A549 treated with ZK216348 at 1 μM for 4 hours (cell line): ENCODE data around the gene NAV2. TPM values are rescaled to one million over a fixed set of nuclear protein-coding genes. Genes with fewer than 3 reads are reported as not detected.

Source experiments
- total RNA-seq: library from RNA; stranded (reverse); fragments of 200-300 nt; extraction: Qiagen RNA extraction; gene quantifications from 5 replicates; pipeline ENCODE4 v1.2.3, GENCODE V29; 2022; ENCODE audit warnings: low read depth

The NAV2 gene, protein sequence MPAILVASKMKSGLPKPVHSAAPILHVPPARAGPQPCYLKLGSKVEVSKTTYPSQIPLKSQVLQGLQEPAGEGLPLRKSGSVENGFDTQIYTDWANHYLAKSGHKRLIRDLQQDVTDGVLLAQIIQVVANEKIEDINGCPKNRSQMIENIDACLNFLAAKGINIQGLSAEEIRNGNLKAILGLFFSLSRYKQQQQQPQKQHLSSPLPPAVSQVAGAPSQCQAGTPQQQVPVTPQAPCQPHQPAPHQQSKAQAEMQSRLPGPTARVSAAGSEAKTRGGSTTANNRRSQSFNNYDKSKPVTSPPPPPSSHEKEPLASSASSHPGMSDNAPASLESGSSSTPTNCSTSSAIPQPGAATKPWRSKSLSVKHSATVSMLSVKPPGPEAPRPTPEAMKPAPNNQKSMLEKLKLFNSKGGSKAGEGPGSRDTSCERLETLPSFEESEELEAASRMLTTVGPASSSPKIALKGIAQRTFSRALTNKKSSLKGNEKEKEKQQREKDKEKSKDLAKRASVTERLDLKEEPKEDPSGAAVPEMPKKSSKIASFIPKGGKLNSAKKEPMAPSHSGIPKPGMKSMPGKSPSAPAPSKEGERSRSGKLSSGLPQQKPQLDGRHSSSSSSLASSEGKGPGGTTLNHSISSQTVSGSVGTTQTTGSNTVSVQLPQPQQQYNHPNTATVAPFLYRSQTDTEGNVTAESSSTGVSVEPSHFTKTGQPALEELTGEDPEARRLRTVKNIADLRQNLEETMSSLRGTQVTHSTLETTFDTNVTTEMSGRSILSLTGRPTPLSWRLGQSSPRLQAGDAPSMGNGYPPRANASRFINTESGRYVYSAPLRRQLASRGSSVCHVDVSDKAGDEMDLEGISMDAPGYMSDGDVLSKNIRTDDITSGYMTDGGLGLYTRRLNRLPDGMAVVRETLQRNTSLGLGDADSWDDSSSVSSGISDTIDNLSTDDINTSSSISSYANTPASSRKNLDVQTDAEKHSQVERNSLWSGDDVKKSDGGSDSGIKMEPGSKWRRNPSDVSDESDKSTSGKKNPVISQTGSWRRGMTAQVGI (N-terminal part only)
- total RNA-seq = 15.3 to 29.9 TPM (median 22.4 TPM) in 5 replicates

DNA sequence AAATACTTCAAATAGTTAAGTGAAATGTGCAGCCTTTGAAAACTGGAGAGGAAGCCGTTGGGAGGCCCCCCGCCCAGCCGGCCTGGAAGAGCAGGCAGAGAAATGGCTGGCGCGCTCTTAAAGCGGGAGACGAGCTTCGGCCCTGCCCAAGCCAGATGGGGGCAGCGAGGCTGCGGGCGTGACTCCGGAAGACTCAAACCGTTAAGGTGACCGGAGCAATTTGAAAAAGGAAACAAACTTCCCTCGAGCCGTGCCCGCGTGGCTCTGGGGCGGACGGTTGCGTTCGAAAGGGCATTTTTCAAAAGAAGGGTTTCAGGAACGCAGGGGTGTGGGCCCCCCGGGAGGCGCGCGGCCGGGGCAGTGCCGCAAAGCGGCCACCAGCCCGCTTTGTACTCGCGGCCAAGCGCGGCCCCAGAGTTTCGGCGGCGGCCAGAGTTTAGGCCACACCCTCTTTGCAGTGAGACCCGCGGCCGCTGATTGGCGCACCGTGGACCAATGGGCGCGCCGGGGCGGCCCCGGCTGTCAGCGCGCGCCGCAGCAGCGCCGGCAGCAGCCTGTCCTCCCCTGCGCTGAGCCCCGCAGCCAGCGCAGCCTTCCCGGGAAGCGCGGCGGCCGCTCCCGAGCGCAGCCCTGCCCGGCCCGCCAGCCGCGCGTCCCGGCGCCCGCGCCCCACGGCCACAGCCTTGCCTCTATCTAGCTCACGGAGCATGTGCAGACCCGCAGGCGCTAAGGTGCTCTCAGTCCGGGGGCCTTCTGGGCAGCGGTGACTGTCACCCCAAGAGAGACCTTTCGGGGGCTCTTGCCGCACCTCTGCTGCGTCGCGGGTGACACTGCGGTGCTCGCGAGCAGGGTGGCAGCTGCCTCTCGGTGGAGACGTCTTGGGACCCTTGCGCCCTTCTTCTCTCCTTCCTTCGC is at the start of gene NAV2:
Gene NAV2 (plus strand): TSS at position 557 of the 915 bp plus-strand sequence. CDS start 859 bp downstream, outside the sequence.

DNA sequence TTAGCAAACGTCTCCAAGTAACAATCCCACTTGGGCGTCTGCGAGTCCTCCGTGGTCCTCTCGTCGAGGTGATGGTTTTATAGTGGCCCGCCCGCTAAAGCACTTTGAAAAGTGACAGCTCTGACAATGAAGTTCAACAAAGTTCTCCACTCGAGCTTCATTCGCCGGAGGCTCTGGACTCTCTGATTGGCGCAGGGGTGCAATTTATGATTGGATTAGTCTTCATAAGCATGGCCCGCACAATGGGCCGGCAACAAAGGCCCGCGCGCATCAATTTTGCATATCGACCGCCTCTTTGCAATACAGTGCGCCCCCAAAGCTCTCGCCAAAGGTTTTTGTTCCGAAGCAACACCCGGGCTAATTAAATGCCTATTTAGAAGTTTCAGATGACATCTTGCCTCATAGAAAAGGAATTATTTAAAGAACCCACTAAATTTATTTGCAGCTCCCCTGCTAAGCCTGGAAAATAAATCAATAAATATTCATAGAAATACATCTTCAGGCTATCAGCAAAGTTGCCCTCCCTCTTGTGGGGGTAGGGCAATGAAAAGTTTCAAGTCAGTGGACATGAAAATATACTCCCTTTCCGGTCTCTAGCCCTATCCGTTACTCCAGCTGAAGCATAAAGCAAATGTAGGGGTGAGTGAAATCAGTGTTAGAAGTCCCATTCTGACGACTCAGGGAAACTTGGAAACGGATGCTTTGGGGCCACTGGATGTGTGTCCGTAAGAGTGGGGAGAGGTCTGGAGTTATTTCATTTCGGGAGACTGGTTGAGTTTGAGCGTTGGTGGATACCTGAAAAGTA is 448.0 kb downstream of the NAV2 start, which contains the start of gene DBX1:
Gene DBX1 (minus strand): TSS at position 51 of the 805 bp plus-strand sequence. CDS start 151 bp downstream, outside the sequence.

